Spleen (tissue), 11 donors: ENCODE results near the gene SYT13. TPM values are rescaled to one million over a fixed set of nuclear protein-coding genes. Genes with fewer than 3 reads are reported as not detected.

Experiments
- DNase-seq: peaks from one replicate; pipeline ENCODE4 v3.0.0-alpha.2; 2020
- H3K27ac ChIP-seq, 8 donors: fragments of 200-600 bp; sonication (generic) in 7 of 8; 1 replicate in 4 of 8; 2 replicates in 4 of 8; pipeline versions ENCODE4 v1.5.0 to v1.8.0; 2016 to 2021; ENCODE audit warnings: inconsistent platforms in 4 of 8, mild to moderate bottlenecking in 4 of 8, moderate library complexity in 1 of 8
- H3K27me3 ChIP-seq, 7 donors: fragments of 200-600 bp; sonication (generic) in 6 of 7; replicated peaks in 1 of 7; 1 replicate in 4 of 7; 2 replicates in 3 of 7; pipeline versions ENCODE4 v1.5.0 to v1.8.0; 2016 to 2021; ENCODE audit warnings: inconsistent platforms in 3 of 7, mild to moderate bottlenecking in 1 of 7
- H3K36me3 ChIP-seq, 6 donors: fragments of 200-600 bp; sonication (generic) in 5 of 6; 1 replicate in 4 of 6; 2 replicates in 2 of 6; pipeline versions ENCODE4 v1.5.0 to v1.8.0; 2016 to 2021; ENCODE audit warnings: inconsistent platforms in 2 of 6
- H3K4me1 ChIP-seq, 6 donors: fragments of 200-600 bp; sonication (generic) in 5 of 6; 1 replicate in 3 of 6; 2 replicates in 3 of 6; pipeline versions ENCODE4 v1.5.0 to v1.8.0; 2016 to 2021; ENCODE audit warnings: inconsistent platforms in 3 of 6
- H3K4me3 ChIP-seq, 8 donors: fragments of 200-600 bp; sonication (generic) in 7 of 8; 1 replicate in 4 of 8; 2 replicates in 4 of 8; pipeline versions ENCODE4 v1.5.0 to v1.8.0; 2016 to 2021; ENCODE audit warnings: inconsistent platforms in 4 of 8, mild to moderate bottlenecking in 4 of 8, moderate library complexity in 2 of 8
- H3K9me3 ChIP-seq, 8 donors: fragments of 200-600 bp; sonication (generic) in 7 of 8; 1 replicate in 4 of 8; 2 replicates in 4 of 8; pipeline versions ENCODE4 v1.5.0 to v1.8.0; 2016 to 2021; ENCODE audit warnings: inconsistent platforms in 4 of 8
- CTCF ChIP-seq, 11 experiments: fragments of 200-600 bp in 7 of 11; fragments of 450-650 bp in 4 of 11; sonication (generic) in 4 of 11; IDR thresholded peaks in 8 of 11; conservative IDR thresholded peaks in 3 of 11; 1 replicate in 7 of 11; 2 replicates in 4 of 11; pipeline versions ENCODE4 v1.4.0 to v1.8.0; 2016 to 2021; ENCODE audit warnings: antibody characterized with exemption in 11 of 11, inconsistent platforms in 4 of 11, mild to moderate bottlenecking in 1 of 11
- POLR2A ChIP-seq, 3 donors: fragments of 450-650 bp; IDR thresholded peaks; one replicate each; pipeline ENCODE4 v1.5.1; 2017; ENCODE audit warnings: antibody characterized with exemption in 3 of 3, mild to moderate bottlenecking in 1 of 3
- POLR2AphosphoS5 ChIP-seq, 3 donors: sonication (generic); formaldehyde crosslinking; IDR thresholded peaks; one replicate each; pipeline ENCODE4 v1.5.1; 2017; ENCODE audit warnings: antibody characterized with exemption in 3 of 3
- WGBS, 5 donors: extraction: QIAGEN DNeasy Blood & Tissue Kit in 3 of 5; methylation state at CpG; one replicate each; pipeline versions ENCODE4 v1.1.5 to v1.1.7; 2013 to 2018; 5-methylcytosine and 5-hydroxymethylcytosine counted together
- intact Hi-C: fragments of 100-400 bp; cut with DNase I; formaldehyde crosslinking; loops from one replicate; pipeline ENCODE4 v1.15.0; 2023; ENCODE audit warnings: low total_unique reads
- polyA plus RNA-seq, 3 donors: library from polyadenylated mRNA; stranded (reverse); fragments of 200-250 nt; gene quantifications; one replicate each; pipeline ENCODE4 v1.2.1, GENCODE V29; 2013
- total RNA-seq, 7 donors: library from RNA; depleted of rRNA in 3 of 7; stranded (reverse); fragments of >200 nt in 3 of 7; fragmentation: NEBNext Ultra II Directional in 4 of 7; extraction: Animal tissue kit (Norgen Biotek cat#: 25700) in 4 of 7; gene quantifications; one replicate each; pipeline versions ENCODE4 v1.1.0 to v1.2.1, GENCODE V29; 2016 to 2021
- donor health status: healthy with polysubstance abuse.
- donor health status: DM: no; HTN: no; CAD: no; lungs with moderate emphysema.
- donor health status: DM: no; HTN: no; CAD: no.
- donor health status: Bipolar disorder and iron deficiency.
- donor health status: healthy.
- donor health status: DM: no; HTN: no; CAD: no.
- donor health status: DM: yes; HTN: yes; CAD: no.

The SYT13 gene
- total and polyA plus RNA-seq, 10 donors = 0.02 to 0.64 (median 0.10) TPM; not detected in 2

- Histone ChIP-seq H3K27ac (no peak overlapping the region), H3K36me3 (peaks cover 0 to 5% (median 0%) of the 10 kb centered on the region in 6 donors), H3K9me3 (no peaks in the 10 kb centered on the region), H3K4me1 (peaks cover 0 to 10% (median 0%) of the 10 kb centered on the region in 6 donors), H3K27me3 (peaks cover 0 to 12% (median 0%) of the 10 kb centered on the region in 7 donors), H3K4me3 (no peak overlapping the region)
- 78 to 83% (median 82%) methylated on average over 11 to 14 of the region's 14 CpGs for WGBS, 5 donors
- TF ChIP-seq POLR2AphosphoS5 (IDR thresholded peaks at IDR 0.05) = no peak
- no peak for TF ChIP-seq POLR2A (IDR thresholded peaks at IDR 0.05)
- peak in 4 of 11 experiments; percentile 2 to 45 (median 12) for TF ChIP-seq CTCF (IDR thresholded peaks at IDR 0.05 in 8 of 11, conservative IDR thresholded peaks at IDR 0.05 in 3 of 11)
- DNase-seq = peak; percentile 73
- intact Hi-C loops = no loop called here
Observed at GRCh38 chr11:45233804-45234170, 52.4 kb downstream of the SYT13 start.

GRCh38 chr11:45233121-45233803, 52.9 kb downstream of the SYT13 start:
- H3K36me3 ChIP-seq = peaks cover 0 to 10% (median 0%) of the 10 kb centered on the region in 6 donors
- H3K27me3 ChIP-seq = peaks cover 0 to 10% (median 0%) of the 10 kb centered on the region in 7 donors
- TF ChIP-seq POLR2AphosphoS5 (IDR thresholded peaks at IDR 0.05) (peak in 1 of 3 donors; percentile 32), CTCF (IDR thresholded peaks at IDR 0.05 in 8 of 11, conservative IDR thresholded peaks at IDR 0.05 in 3 of 11) (peak; percentile 50 to 90 (median 80)), POLR2A (IDR thresholded peaks at IDR 0.05) (no peak)
- no peak overlapping the region for H3K4me3 ChIP-seq
- no peaks in the 10 kb centered on the region for H3K9me3 ChIP-seq
- WGBS, 5 donors = 57 to 64% (median 59%) methylated on average over 14 to 17 of the region's 17 CpGs
- intact Hi-C loops = no loop called here
- peak; percentile 85 for DNase-seq
- H3K4me1 ChIP-seq = peaks cover 0 to 10% (median 0%) of the 10 kb centered on the region in 6 donors
- no peak overlapping the region for H3K27ac ChIP-seq

- H3K4me3 ChIP-seq = no peak overlapping the region
- peaks cover 0 to 10% (median 0%) of the 10 kb centered on the region in 6 donors for H3K4me1 ChIP-seq
- intact Hi-C loops = no loop called here
- TF ChIP-seq POLR2AphosphoS5 (IDR thresholded peaks at IDR 0.05) (no peak), POLR2A (IDR thresholded peaks at IDR 0.05) (no peak)
- no peak overlapping the region for H3K27ac ChIP-seq
- H3K36me3 ChIP-seq = peaks cover 0 to 17% (median 4%) of the 10 kb centered on the region in 6 donors
- peaks cover 0 to 3% (median 0%) of the 10 kb centered on the region in 7 donors for H3K27me3 ChIP-seq
- DNase-seq = peak; percentile 47
- WGBS, 5 donors = 78 to 94% (median 89%) methylated on average over 4 to 5 of the region's 5 CpGs
- no peaks in the 10 kb centered on the region for H3K9me3 ChIP-seq
Observed at GRCh38 chr11:45232341-45233080, 53.6 kb downstream of the SYT13 start.

GRCh38 chr11:45229401-45230020, 56.6 kb downstream of the SYT13 start:
- H3K36me3 ChIP-seq = peaks cover 6 to 47% (median 26%) of the 10 kb centered on the region in 6 donors
- no peaks in the 10 kb centered on the region for H3K27me3 ChIP-seq
- TF ChIP-seq POLR2A (IDR thresholded peaks at IDR 0.05) = no peak
- TF ChIP-seq POLR2AphosphoS5 (IDR thresholded peaks at IDR 0.05) = no peak
- TF ChIP-seq CTCF (IDR thresholded peaks at IDR 0.05 in 8 of 11, conservative IDR thresholded peaks at IDR 0.05 in 3 of 11) = no peak
- intact Hi-C loops = no loop called here
- no peak overlapping the region for H3K27ac ChIP-seq
- H3K4me1 ChIP-seq = peaks cover 0 to 10% (median 0%) of the 10 kb centered on the region in 6 donors
- DNase-seq = no peak
- no peaks in the 10 kb centered on the region for H3K9me3 ChIP-seq
- WGBS, 5 donors = 77 to 84% (median 82%) methylated on average over 5 of the region's 5 CpGs
- H3K4me3 ChIP-seq = no peak overlapping the region
